Activated T-helper 1 cell treated with anti-CD3 and anti-CD28 coated beads, Interleukin-12 subunit alpha, Interleukin-12 subunit beta, Interleukin-2, Interleukin-4 antibody, amounts not matched to agents 30 ng/mL and 10 ng/mL and 1 ng/mL, durations not matched to agents 14 hours and 24 hours and 36 hours (primary cell): ENCODE data around the gene C3orf80. TPM values are rescaled to one million over a fixed set of nuclear protein-coding genes. Genes with fewer than 3 reads are reported as not detected.
"Not testable (repeated sequence)": the region's sequence is repeated elsewhere in the genome, so short reads cannot be mapped to it uniquely, and the experiment has no call there.

Experiments used
- DNase-seq: peaks from one replicate; pipeline ENCODE4 v3.0.0; 2021; ENCODE audit warnings: low spot score
- H3K27ac Mint-ChIP-seq: one replicate; pipeline ENCODE4 v1.8.0; 2021; ENCODE audit warnings: mild to moderate bottlenecking, mixed read lengths
- H3K27me3 Mint-ChIP-seq: one replicate; pipeline ENCODE4 v1.8.0; 2022; ENCODE audit warnings: mild to moderate bottlenecking, moderate library complexity, mixed read lengths; ENCODE audit not compliant: insufficient read depth
- H3K36me3 Mint-ChIP-seq: one replicate; pipeline ENCODE4 v1.8.0; 2021; ENCODE audit warnings: low read depth, mixed read lengths
- H3K4me1 Mint-ChIP-seq: one replicate; pipeline ENCODE4 v1.8.0; 2021; ENCODE audit warnings: low read depth, mixed read lengths
- H3K4me3 Mint-ChIP-seq: one replicate; pipeline ENCODE4 v1.8.0; 2021; ENCODE audit warnings: mild to moderate bottlenecking, moderate library complexity, mixed read lengths
- H3K9me3 Mint-ChIP-seq: one replicate; pipeline ENCODE4 v1.8.0; 2021; ENCODE audit warnings: mixed read lengths
- intact Hi-C: fragments of 100-400 bp; cut with micrococcal nuclease; formaldehyde crosslinking; loops from one replicate; pipeline ENCODE4 v1.15.1; 2024
- total RNA-seq: library from RNA; stranded (reverse); gene quantifications from 2 replicates; pipeline ENCODE4 v1.2.3, GENCODE V29; 2022

C3orf80 gene
- total RNA-seq, 1 donor from 2014 or later: 0.18 TPM

- H3K9me3 Mint-ChIP-seq: peaks cover 4% of the 10 kb centered on the region
- H3K36me3 Mint-ChIP-seq: no peaks in the 10 kb centered on the region
- no peak overlapping the region for H3K27ac Mint-ChIP-seq
- H3K4me1 Mint-ChIP-seq: no peaks in the 10 kb centered on the region
- peaks cover 4% of the 10 kb centered on the region for H3K27me3 Mint-ChIP-seq
- DNase-seq: no peak
- no peak overlapping the region for H3K4me3 Mint-ChIP-seq
- intact Hi-C loops: no loop called here
Observed at GRCh38 chr3:160194438-160194837, 30.8 kb upstream of the C3orf80 start.

GRCh38 chr3:160195106-160195505 lies 30.1 kb upstream of the C3orf80 start:
- H3K9me3 Mint-ChIP-seq: peaks cover 4% of the 10 kb centered on the region
- H3K4me3 Mint-ChIP-seq: no peak overlapping the region
- DNase-seq: no peak
- no peaks in the 10 kb centered on the region for H3K4me1 Mint-ChIP-seq
- no peaks in the 10 kb centered on the region for H3K36me3 Mint-ChIP-seq
- no peak overlapping the region for H3K27ac Mint-ChIP-seq
- intact Hi-C loops: no loop called here
- H3K27me3 Mint-ChIP-seq: peaks cover 7% of the 10 kb centered on the region

- H3K9me3 Mint-ChIP-seq: peaks cover 4% of the 10 kb centered on the region
- H3K27me3 Mint-ChIP-seq: peaks cover 14% of the 10 kb centered on the region
- H3K4me1 Mint-ChIP-seq: no peaks in the 10 kb centered on the region
Observed at GRCh38 chr3:160196511-160197104, 28.6 kb upstream of the C3orf80 start.

GRCh38 chr3:160199108-160199507 lies 26.1 kb upstream of the C3orf80 start:
- Mint-ChIP-seq H3K4me1 (no peaks in the 10 kb centered on the region), H3K36me3 (no peaks in the 10 kb centered on the region), H3K9me3 (peaks cover 4% of the 10 kb centered on the region), H3K27ac (no peak overlapping the region), H3K4me3 (no peak overlapping the region), H3K27me3 (peaks cover 12% of the 10 kb centered on the region)
- no peak for DNase-seq
- intact Hi-C loops: no loop called here

More at GRCh38 chr3:160196511-160197104, 28.6 kb upstream of the C3orf80 start:
- no peaks in the 10 kb centered on the region for H3K36me3 Mint-ChIP-seq
- no peak overlapping the region for H3K4me3 Mint-ChIP-seq
- intact Hi-C loops: no loop called here
- DNase-seq: no peak
- no peak overlapping the region for H3K27ac Mint-ChIP-seq

GRCh38 chr3:160200353-160200752 lies 24.9 kb upstream of the C3orf80 start:
- Mint-ChIP-seq H3K27me3 (peaks cover 12% of the 10 kb centered on the region), H3K4me3 (no peak overlapping the region), H3K9me3 (peaks cover 4% of the 10 kb centered on the region), H3K4me1 (no peaks in the 10 kb centered on the region), H3K36me3 (no peaks in the 10 kb centered on the region), H3K27ac (no peak overlapping the region)
- DNase-seq: no peak
- intact Hi-C loops: no loop called here

- H3K4me1 Mint-ChIP-seq, H3K36me3 Mint-ChIP-seq, H3K9me3 Mint-ChIP-seq, DNase-seq, H3K27ac Mint-ChIP-seq, intact Hi-C loops, H3K4me3 Mint-ChIP-seq: not testable (repeated sequence)
- peaks cover 12% of the 10 kb centered on the region for H3K27me3 Mint-ChIP-seq
Observed at GRCh38 chr3:160204396-160205011, 20.7 kb upstream of the C3orf80 start.

- H3K36me3 Mint-ChIP-seq: no peaks in the 10 kb centered on the region
- H3K4me1 Mint-ChIP-seq: no peaks in the 10 kb centered on the region
- DNase-seq: no peak
- H3K4me3 Mint-ChIP-seq: no peak overlapping the region
- intact Hi-C loops: no loop called here
- peaks cover 7% of the 10 kb centered on the region for H3K27me3 Mint-ChIP-seq
- H3K9me3 Mint-ChIP-seq: no peaks in the 10 kb centered on the region
- H3K27ac Mint-ChIP-seq: no peak overlapping the region
Observed at GRCh38 chr3:160205606-160206005, 19.6 kb upstream of the C3orf80 start.

- intact Hi-C loops: loop anchor here (10.0 kb wide), 1 partner anchor 326 kb away; no protein-coding TSS in a partner anchor
- H3K27ac Mint-ChIP-seq: no peak overlapping the region
- H3K4me1 Mint-ChIP-seq: no peaks in the 10 kb centered on the region
- H3K36me3 Mint-ChIP-seq: no peaks in the 10 kb centered on the region
- no peaks in the 10 kb centered on the region for H3K9me3 Mint-ChIP-seq
- H3K4me3 Mint-ChIP-seq: no peak overlapping the region
- no peak for DNase-seq
- H3K27me3 Mint-ChIP-seq: peaks cover 10% of the 10 kb centered on the region
Observed at GRCh38 chr3:160210341-160210740, 14.9 kb upstream of the C3orf80 start.

- DNase-seq: no peak
Observed at GRCh38 chr3:160210799-160211221, 14.4 kb upstream of the C3orf80 start.

GRCh38 chr3:160213191-160213590 lies 12.0 kb upstream of the C3orf80 start:
- Mint-ChIP-seq H3K4me1 (no peaks in the 10 kb centered on the region), H3K36me3 (no peaks in the 10 kb centered on the region), H3K9me3 (no peaks in the 10 kb centered on the region), H3K4me3 (no peak overlapping the region), H3K27ac (no peak overlapping the region), H3K27me3 (peaks cover 12% of the 10 kb centered on the region)
- intact Hi-C loops: loop anchor here (10.0 kb wide), 1 partner anchor 328 kb away; no protein-coding TSS in a partner anchor
- no peak for DNase-seq

More at GRCh38 chr3:160210799-160211221, 14.4 kb upstream of the C3orf80 start:
- H3K9me3 Mint-ChIP-seq: no peaks in the 10 kb centered on the region
- intact Hi-C loops: loop anchor here (1.0 to 10.0 kb wide), 2 partner anchors 179 to 326 kb away; no protein-coding TSS in a partner anchor
- H3K4me1 Mint-ChIP-seq: no peaks in the 10 kb centered on the region
- no peaks in the 10 kb centered on the region for H3K36me3 Mint-ChIP-seq
- H3K4me3 Mint-ChIP-seq: no peak overlapping the region
- no peak overlapping the region for H3K27ac Mint-ChIP-seq
- H3K27me3 Mint-ChIP-seq: peaks cover 10% of the 10 kb centered on the region

- intact Hi-C loops: loop anchor here (10.0 kb wide), 1 partner anchor 333 kb away; no protein-coding TSS in a partner anchor
- Mint-ChIP-seq H3K27me3 (peaks cover 37% of the 10 kb centered on the region), H3K9me3 (no peaks in the 10 kb centered on the region), H3K4me1 (no peaks in the 10 kb centered on the region), H3K36me3 (no peaks in the 10 kb centered on the region), H3K4me3 (no peak overlapping the region), H3K27ac (no peak overlapping the region)
- DNase-seq: no peak
Observed at GRCh38 chr3:160217675-160218074, 7.5 kb upstream of the C3orf80 start.

- no peak overlapping the region for H3K27ac Mint-ChIP-seq
- H3K36me3 Mint-ChIP-seq: no peaks in the 10 kb centered on the region
- intact Hi-C loops: loop anchor here (10.0 kb wide), 1 partner anchor 333 kb away; no protein-coding TSS in a partner anchor
- no peaks in the 10 kb centered on the region for H3K9me3 Mint-ChIP-seq
- no peaks in the 10 kb centered on the region for H3K4me1 Mint-ChIP-seq
- no peak overlapping the region for H3K4me3 Mint-ChIP-seq
- peaks cover 41% of the 10 kb centered on the region for H3K27me3 Mint-ChIP-seq
- DNase-seq: no peak
Observed at GRCh38 chr3:160218136-160218535, 7.1 kb upstream of the C3orf80 start.

GRCh38 chr3:160220038-160220437 lies 5.2 kb upstream of the C3orf80 start:
- DNase-seq: no peak
- H3K36me3 Mint-ChIP-seq: no peaks in the 10 kb centered on the region
- intact Hi-C loops: no loop called here
- H3K4me1 Mint-ChIP-seq: peaks cover 7% of the 10 kb centered on the region
- H3K9me3 Mint-ChIP-seq: no peaks in the 10 kb centered on the region
- peaks cover 56% of the 10 kb centered on the region for H3K27me3 Mint-ChIP-seq
- H3K27ac Mint-ChIP-seq: no peak overlapping the region
- H3K4me3 Mint-ChIP-seq: no peak overlapping the region
